SK-N-MC (cell line): ENCODE results near the gene NEGR1.

Source experiments
- EZH2 ChIP-seq: fragments of 200-600 bp; sonication (generic); IDR thresholded peaks from one replicate; pipeline ENCODE4 v1.6.1; 2017; ENCODE audit warnings: antibody characterized with exemption
- POLR2AphosphoS5 ChIP-seq: IDR thresholded peaks from 2 replicates; pipeline ENCODE4 v1.6.1; 2012; ENCODE audit warnings: mild to moderate bottlenecking, low read depth, low read length, borderline replicate concordance

DNA sequence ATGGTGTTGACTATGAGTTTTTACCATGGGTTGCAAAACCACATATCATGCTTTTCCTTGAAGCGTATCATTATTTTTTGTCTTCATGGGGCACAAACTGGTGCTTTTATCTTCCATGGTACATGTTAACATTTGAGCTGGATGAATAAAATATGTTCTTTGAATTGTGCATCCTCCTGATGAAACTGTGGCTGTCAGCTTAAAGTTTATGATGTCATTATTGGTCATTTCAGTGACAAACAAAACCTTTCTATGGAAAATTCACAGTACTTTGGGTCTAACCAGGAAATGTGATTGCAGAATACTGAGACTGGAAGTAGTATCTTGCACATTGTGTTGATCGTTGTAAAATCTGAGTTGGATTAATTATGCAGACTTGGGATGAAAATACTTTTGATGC, 909.8 kb downstream of the NEGR1 start:
- TF ChIP-seq EZH2 (no peak), POLR2AphosphoS5 (no peak)
